Measurements from ENCODE around the gene TMEM11.

Gene TMEM11

GRCh38 chr17:21163101-21163500, 50.9 kb downstream of the TMEM11 start:
- no peak for DNase-seq (ENCODE audit: low read depth in 2 of 2)

DNA sequence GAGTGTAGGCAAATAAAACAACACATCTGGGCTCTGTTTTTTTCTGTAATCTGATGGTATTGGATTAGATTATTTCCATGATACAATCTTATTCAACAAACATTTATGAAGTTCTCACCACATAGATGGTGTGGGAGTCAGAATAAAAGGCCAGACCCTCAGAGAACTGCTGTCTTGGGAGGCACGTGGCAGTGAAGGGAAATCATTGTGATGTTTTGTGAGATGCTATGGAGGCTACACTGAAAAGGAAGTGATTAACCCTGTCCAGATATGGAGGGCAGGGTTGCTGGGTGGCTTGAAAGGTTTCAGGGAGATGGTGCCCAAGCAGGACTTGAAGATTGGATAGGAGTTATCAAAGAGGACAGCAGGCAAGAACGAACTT, 51.6 kb downstream of the TMEM11 start:
- no peak for DNase-seq (ENCODE audit: low read depth in 2 of 2)

DNA sequence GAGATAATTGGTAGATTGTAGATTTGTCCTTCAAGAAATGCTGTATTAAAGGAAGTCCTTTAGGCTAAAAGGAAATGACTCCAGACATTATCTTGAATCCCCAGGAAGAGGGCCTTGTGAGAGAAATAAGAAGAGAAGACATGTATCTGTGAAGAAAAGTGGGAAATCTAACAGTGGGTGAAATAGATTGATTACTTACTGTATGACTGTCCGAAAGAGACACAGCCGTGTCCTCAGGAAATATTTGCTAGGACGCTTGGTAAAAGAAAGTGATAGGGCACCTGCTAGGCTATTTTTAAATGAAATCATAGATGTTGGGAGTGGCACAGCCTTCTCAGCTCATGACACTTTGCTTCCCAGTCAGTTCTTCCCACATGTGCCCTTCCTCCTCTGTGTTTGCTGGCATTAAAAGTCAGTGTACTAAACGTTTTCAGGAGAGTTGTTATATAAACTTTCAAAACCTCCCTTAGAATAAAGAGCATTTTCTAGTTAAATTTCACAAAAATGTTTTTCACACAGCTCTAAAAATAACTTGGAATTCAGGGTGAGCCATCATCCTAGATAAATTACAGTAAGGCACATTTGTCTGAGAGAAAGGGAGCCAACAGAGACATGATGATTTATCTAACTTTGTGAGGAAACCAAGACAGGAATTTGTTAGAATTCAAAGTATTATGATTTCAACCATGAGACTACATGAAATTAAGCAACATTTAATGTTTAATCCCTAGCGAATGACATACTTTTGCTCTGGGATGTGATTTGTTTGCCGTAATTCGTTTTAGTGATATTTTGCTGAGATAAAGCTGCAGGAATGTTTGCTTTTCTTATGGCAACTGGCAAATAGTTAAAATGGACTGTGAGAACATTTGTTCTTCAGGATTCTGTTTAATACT, 52.2 kb downstream of the TMEM11 start:
- no peak for DNase-seq (ENCODE audit: low read depth in 2 of 2)

- no peak for DNase-seq (ENCODE audit: low read depth in 2 of 2)
Observed at GRCh38 chr17:21160401-21160800, 53.6 kb downstream of the TMEM11 start.

DNA sequence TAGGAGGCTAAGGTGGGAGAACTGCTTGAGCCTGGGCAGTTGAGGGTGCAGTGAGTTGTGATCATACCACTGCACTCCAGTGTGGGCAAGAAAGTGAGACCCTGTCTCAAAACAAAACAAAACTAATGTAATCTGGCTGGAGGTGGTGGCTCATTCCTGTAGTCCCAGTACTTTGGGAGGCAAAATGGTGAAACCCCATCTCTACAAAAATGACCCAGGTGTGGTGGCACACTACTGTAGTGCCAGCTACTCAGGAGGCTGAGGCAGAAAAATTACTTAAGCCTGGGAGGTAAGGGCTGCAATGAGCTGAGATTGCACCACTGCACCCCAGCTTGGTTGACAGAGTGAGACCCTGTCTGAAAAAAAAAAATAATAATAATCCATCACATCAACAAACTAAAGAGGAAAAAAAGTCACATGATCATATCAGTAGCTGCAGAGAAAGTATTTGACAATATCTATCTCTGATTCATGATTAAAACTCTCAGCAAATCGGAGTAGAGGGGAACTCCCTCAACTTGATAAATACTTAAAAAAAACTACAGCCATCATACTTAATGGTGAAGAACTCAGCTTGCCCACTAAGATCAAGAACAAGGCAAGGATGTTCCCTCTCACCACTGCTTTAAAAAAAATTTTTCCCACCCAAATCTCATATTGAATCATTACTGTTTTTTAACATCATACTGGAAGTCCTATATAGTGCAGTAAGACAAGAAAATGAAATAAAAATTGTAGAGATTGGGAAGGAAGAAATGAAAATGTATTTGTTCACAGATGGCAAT, 56.2 kb downstream of the TMEM11 start:
- DNase-seq (ENCODE audit: low read depth in 2 of 2): no peak

GRCh38 chr17:21152731-21153130, 61.2 kb downstream of the TMEM11 start:
- DNase-seq (ENCODE audit: low read depth in 2 of 2): no peak

DNA sequence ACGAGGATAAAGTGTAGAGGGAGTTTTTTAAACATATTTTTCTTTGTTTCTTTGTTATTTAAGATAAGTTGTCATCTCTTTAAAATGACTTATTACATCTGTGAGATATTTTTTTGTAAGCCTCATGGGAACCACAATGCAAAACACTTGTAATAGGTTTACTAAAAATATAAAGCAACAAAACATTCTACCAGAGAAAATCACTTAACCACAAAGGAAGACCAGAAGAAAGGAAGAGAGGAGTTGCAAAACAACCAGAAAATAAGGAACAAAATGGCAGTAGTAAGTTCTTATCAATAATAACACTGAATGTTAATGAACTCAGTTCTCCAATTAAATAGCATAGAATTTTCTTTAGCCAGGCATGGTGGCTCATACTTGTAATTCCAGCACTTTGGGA, 64.3 kb downstream of the TMEM11 start:
- no peak for DNase-seq (ENCODE audit: low read depth in 2 of 2)
